SK-N-SH treated with all-trans-retinoic acid at 6 μM for 48 hours (cell line): Measurements from ENCODE around the gene RASGRF2.

Source experiments
- BACH2 ChIP-seq: fragments of 250-450 bp; sonication (Bioruptor Pico); IDR thresholded peaks from 2 replicates; pipeline ENCODE4 v1.9.0; 2021; ENCODE audit warnings: mild to moderate bottlenecking, borderline replicate concordance
- GLIS3 ChIP-seq: fragments of 250-450 bp; sonication (Bioruptor Pico); IDR thresholded peaks from 2 replicates; pipeline ENCODE4 v1.5.0; 2020; ENCODE audit warnings: mild to moderate bottlenecking, moderate library complexity
- OSR1 ChIP-seq: fragments of 250-450 bp; sonication (Bioruptor Pico); IDR thresholded peaks from 2 replicates; pipeline ENCODE4 v1.8.0; 2022; ENCODE audit warnings: moderate library complexity, mild to moderate bottlenecking, inconsistent platforms
- PPARA ChIP-seq: fragments of 250-450 bp; sonication (Bioruptor Pico); IDR thresholded peaks from 2 replicates; pipeline ENCODE4 v1.5.0; 2020; ENCODE audit warnings: mild to moderate bottlenecking, borderline replicate concordance
- ZNF565 ChIP-seq: fragments of 450-650 bp; formaldehyde crosslinking; conservative IDR thresholded peaks from 2 replicates; pipeline ENCODE4 v1.5.0; 2020; ENCODE audit warnings: low read depth, mild to moderate bottlenecking, moderate library complexity
- TF ChIP-seq, protein P1 (sequence below): fragments of 250-450 bp; sonication (Bioruptor Pico); IDR thresholded peaks from 2 replicates; pipeline ENCODE4 v1.5.1; 2020; ENCODE audit warnings: low read depth, mild to moderate bottlenecking, moderate library complexity

- TF ChIP-seq GLIS3 (CRISPR knock-in tag), result no peak
- TF ChIP-seq, protein P1, sequence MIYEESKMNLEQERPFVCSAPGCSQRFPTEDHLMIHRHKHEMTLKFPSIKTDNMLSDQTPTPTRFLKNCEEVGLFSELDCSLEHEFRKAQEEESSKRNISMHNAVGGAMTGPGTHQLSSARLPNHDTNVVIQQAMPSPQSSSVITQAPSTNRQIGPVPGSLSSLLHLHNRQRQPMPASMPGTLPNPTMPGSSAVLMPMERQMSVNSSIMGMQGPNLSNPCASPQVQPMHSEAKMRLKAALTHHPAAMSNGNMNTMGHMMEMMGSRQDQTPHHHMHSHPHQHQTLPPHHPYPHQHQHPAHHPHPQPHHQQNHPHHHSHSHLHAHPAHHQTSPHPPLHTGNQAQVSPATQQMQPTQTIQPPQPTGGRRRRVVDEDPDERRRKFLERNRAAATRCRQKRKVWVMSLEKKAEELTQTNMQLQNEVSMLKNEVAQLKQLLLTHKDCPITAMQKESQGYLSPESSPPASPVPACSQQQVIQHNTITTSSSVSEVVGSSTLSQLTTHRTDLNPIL (CRISPR knock-in tag), result no peak
- TF ChIP-seq ZNF565 (CRISPR knock-in tag), result no peak
- no peak for TF ChIP-seq BACH2 (CRISPR knock-in tag)
- TF ChIP-seq OSR1 (CRISPR knock-in tag), result no peak
- no peak for TF ChIP-seq PPARA (CRISPR knock-in tag)
Observed at GRCh38 chr5:81128416-81128815, 168.3 kb downstream of the RASGRF2 start.
